Lower lobe of right lung (tissue), 2 donors: ENCODE data around the gene RAD51B. TPM values are rescaled to one million over a fixed set of nuclear protein-coding genes. Genes with fewer than 3 reads are reported as not detected.

Experiments used
- ATAC-seq, 2 donors: fragments of 200-7000 bp; cut with Tn5 transposase; one replicate each; pipeline ENCODE4 v1.9.1; 2020 to 2022; ENCODE audit warnings: mild to moderate bottlenecking in 2 of 2, moderate library complexity in 2 of 2
- DNase-seq: peaks from one replicate; pipeline ENCODE4 v3.0.0-alpha.2; 2020
- H3K27ac ChIP-seq: fragments of 200-600 bp; one replicate; pipeline ENCODE4 v1.8.0; 2022
- H3K27me3 ChIP-seq: fragments of 200-600 bp; one replicate; pipeline ENCODE4 v1.8.0; 2022; ENCODE audit warnings: low read depth
- H3K36me3 ChIP-seq: fragments of 200-600 bp; one replicate; pipeline ENCODE4 v1.8.0; 2022; ENCODE audit warnings: mild to moderate bottlenecking
- H3K4me1 ChIP-seq: fragments of 200-600 bp; one replicate; pipeline ENCODE4 v1.8.0; 2022
- H3K4me3 ChIP-seq: fragments of 200-600 bp; one replicate; pipeline ENCODE4 v1.8.0; 2022; ENCODE audit warnings: mild to moderate bottlenecking
- H3K9me3 ChIP-seq: fragments of 200-600 bp; one replicate; pipeline ENCODE4 v1.8.0; 2022
- CTCF ChIP-seq: fragments of 200-600 bp; IDR thresholded peaks from one replicate; pipeline ENCODE4 v1.8.0; 2022; ENCODE audit warnings: antibody characterized with exemption, mild to moderate bottlenecking
- intact Hi-C: fragments of 100-400 bp; cut with DNase I; formaldehyde crosslinking; loops from one replicate; pipeline ENCODE4 v1.11.0; 2022
- total RNA-seq: library from RNA; stranded (reverse); fragmentation: NEBNext Ultra II Directional; extraction: Animal tissue kit (Norgen Biotek cat#: 25700); gene quantifications from one replicate; pipeline ENCODE4 v1.2.1, GENCODE V29; 2021
- donor health status: DM: no; HTN: yes; CAD: no; lungs with severe emphysema.

The RAD51B gene
- total RNA-seq, 1 donor from 2014 or later: 22.2 TPM

DNA sequence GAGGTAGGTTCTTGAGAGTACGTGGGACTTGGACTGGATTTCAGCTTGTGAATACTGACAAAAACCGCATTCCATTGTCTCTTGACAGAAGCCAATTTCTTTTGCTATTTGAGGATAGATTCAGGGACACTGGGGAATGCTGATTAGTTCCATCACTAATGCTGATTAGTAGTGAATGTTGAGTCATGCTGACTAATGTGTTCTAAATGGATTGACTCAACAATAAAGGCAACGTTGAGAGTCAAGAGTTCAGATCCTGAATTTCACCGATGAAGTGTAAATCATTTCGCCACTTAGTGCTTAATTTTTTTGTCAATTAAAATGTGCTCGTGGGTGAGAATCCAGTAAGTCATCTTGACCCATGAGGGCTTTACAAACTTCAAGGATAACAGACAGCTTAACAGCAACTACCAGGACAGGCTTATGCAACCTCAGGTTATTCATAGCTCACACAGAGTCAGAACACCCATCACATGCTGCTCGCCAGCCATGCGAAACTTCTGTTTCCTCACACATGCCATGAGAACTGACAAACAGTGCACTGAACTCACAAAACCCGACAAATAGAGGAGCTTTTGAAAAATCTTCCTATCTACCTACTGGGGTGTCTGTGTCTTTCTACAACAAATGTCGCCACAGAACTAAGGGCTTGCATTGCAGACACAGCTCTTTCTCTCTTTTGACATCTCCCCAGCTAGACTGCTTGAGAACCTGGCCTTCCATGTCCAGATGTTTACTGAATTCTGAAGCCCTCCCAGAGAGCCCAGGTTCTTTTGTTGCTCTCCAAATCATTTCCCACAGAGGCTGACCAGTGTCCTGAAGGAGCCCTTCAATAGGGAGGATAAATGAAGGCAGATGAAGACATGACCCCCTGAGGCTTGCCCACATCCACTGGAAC, 656.9 kb downstream of the RAD51B start:
- Histone ChIP-seq H3K27ac (peak overlapping the region; percentile 62), H3K9me3 (no peaks in the 10 kb centered on the region), H3K4me3 (no peak overlapping the region), H3K27me3 (no peaks in the 10 kb centered on the region), H3K36me3 (no peaks in the 10 kb centered on the region), H3K4me1 (peaks cover 33% of the 10 kb centered on the region)
- ATAC-seq (peak; percentile 82 to 84), DNase-seq (peak; percentile 72)
- TF ChIP-seq CTCF: no peak
- intact Hi-C loops: no loop called here

DNA sequence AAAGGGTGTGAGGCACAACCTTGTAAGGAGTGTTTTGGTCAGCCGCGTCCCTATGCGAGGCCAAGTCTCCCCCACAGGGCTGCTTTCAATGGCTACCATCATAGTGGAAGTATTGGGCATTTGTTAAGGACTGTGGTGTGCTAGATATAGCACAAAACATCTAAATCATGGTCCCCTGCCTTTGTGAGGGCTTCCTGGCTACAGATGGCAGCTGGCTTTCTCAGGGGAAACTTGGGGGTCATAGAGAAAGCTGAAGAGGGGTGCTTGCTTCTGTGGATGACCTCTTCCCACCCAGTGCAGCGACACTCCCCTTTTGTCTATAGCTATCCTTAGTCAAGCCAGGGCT, 657.5 kb downstream of the RAD51B start:
- H3K4me3 ChIP-seq: no peak overlapping the region
- H3K27ac ChIP-seq: peak overlapping the region; percentile 62
- intact Hi-C loops: no loop called here
- no peak for DNase-seq
- H3K27me3 ChIP-seq: no peaks in the 10 kb centered on the region
- no peak for TF ChIP-seq CTCF
- H3K4me1 ChIP-seq: peaks cover 26% of the 10 kb centered on the region
- ATAC-seq: no peak
- no peaks in the 10 kb centered on the region for H3K36me3 ChIP-seq
- H3K9me3 ChIP-seq: no peaks in the 10 kb centered on the region

DNA sequence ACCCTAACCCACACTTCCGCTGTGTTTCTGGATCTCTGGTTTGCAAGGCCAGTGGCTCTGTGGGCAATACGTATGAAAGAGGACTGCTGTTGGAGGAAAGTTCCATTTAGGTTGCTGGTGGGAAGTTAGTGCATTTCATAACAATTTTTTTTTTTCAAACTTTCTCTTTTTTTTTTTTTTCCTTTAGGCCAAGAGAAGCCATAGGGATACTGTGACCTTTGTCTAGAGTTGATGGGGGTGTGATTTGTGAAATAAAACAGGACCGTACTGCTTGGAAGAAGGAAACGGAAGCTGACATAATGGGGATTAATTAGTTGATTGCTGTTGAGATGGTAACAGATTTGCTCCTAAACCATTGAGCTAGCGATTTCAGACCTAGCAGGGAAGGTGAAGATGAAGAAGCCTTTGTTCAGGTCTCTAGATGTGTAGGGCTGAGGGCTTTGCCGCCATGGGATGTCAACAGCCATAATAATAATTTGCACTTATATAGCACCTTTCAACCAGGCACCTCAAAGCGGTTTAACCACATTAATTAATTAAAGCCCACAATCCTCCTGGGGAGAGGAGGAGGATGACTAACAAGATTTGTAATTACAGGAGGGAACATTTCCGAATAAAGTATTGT, 658.0 kb downstream of the RAD51B start:
- Histone ChIP-seq H3K9me3 (no peaks in the 10 kb centered on the region), H3K27ac (no peak overlapping the region), H3K36me3 (no peaks in the 10 kb centered on the region), H3K4me1 (peaks cover 25% of the 10 kb centered on the region), H3K27me3 (no peaks in the 10 kb centered on the region), H3K4me3 (no peak overlapping the region)
- intact Hi-C loops: no loop called here
- peak in 1 of 2 donors; percentile 11 for ATAC-seq
- no peak for DNase-seq
- TF ChIP-seq CTCF: no peak

DNA sequence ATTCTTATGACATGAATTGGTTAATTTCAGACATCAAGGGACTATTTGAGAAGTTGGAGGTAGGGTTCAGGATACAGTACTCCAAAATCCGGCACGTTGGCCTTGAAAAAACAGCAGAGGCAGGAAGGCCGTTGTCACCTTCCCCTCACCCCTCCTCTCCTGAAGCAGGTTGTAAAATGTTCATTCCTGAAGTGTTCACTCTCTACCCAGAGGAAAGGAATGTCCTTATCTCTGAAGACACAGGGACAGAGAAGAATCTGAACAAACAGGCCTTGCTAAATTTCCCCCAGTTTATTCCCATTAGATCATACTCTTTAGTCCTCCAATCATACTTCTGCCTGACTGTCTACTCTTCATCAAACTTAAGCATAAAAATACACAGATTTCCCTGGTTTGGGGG, 659.7 kb downstream of the RAD51B start:
- intact Hi-C loops: no loop called here
- H3K4me1 ChIP-seq: peaks cover 30% of the 10 kb centered on the region
- no peak for ATAC-seq
- H3K36me3 ChIP-seq: no peaks in the 10 kb centered on the region
- no peak overlapping the region for H3K27ac ChIP-seq
- no peak for TF ChIP-seq CTCF
- no peak for DNase-seq
- H3K27me3 ChIP-seq: no peaks in the 10 kb centered on the region
- no peaks in the 10 kb centered on the region for H3K9me3 ChIP-seq
- H3K4me3 ChIP-seq: no peak overlapping the region

GRCh38 chr14:68482018-68482417, 662.4 kb downstream of the RAD51B start:
- no peak for TF ChIP-seq CTCF
- ATAC-seq (no peak), DNase-seq (no peak)
- Histone ChIP-seq H3K9me3 (no peaks in the 10 kb centered on the region), H3K4me3 (no peak overlapping the region), H3K27ac (no peak overlapping the region), H3K36me3 (no peaks in the 10 kb centered on the region), H3K27me3 (no peaks in the 10 kb centered on the region), H3K4me1 (peaks cover 12% of the 10 kb centered on the region)
- intact Hi-C loops: no loop called here
